Bronchial epithelial cell (primary cell): ENCODE data around the gene GLIS1. TPM values are rescaled to one million over a fixed set of nuclear protein-coding genes. Genes with fewer than 3 reads are reported as not detected.

ENCODE experiments used
- DNase-seq: peaks from one replicate; pipeline ENCODE4 v3.0.0-alpha.2; 2010; ENCODE audit warnings: low read depth
- FAIRE-seq: peaks from 2 replicates; lab custom pipeline; 2011; peaks lifted over from hg19 to GRCh38; lab: Jason Lieb, UNC
- H3K27me3 ChIP-seq: 2 replicates; pipeline ENCODE4 v1.5.1; 2011; ENCODE audit warnings: low read length; ENCODE audit not compliant: control insufficient read depth, insufficient read depth
- H3K36me3 ChIP-seq: 2 replicates; pipeline ENCODE4 v1.5.1; 2011; ENCODE audit warnings: low read length; ENCODE audit not compliant: control insufficient read depth, insufficient read depth
- H3K4me3 ChIP-seq: 2 replicates; pipeline ENCODE4 v1.5.1; 2011; ENCODE audit warnings: mild to moderate bottlenecking, low read depth, low read length, control low read depth
- total RNA-seq: library from RNA; depleted of rRNA; stranded (reverse); fragments of >200 nt; gene quantifications from 2 replicates; pipeline ENCODE4 v1.2.1, GENCODE V29; 2014
- TF ChIP-seq, protein P1 (sequence below): IDR thresholded peaks from 2 replicates; pipeline ENCODE4 v1.5.1; 2011; ENCODE audit warnings: mild to moderate bottlenecking, moderate library complexity, low read length, control low read depth, inconsistent platforms; ENCODE audit not compliant: insufficient read depth, severe bottlenecking

GLIS1 gene
- total RNA-seq, 1 donor from 2014 or later, result under 0.01 TPM

DNA sequence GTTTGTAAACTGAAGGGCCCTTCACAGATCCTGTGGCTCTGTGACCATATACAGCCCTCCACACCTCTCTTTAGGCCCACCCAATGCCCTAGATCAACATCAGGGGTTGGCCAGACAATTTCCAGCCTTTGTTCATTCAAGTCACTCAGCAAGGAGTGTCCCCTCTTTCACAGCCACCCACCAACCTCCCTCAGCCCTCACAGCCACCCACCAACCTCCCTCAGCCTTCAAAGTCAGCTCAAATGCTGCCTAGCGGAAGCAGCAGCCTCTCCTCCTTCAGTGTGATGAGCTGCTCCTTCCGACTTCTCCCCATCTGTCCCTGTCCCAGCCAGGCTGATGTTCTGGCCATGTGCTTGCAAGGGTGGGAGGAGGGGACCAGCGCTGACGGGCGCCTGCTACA, 208.4 kb downstream of the GLIS1 start:
- Histone ChIP-seq H3K36me3 (no peaks in the 10 kb centered on the region), H3K4me3 (no peak overlapping the region), H3K27me3 (peaks cover 6% of the 10 kb centered on the region)
- TF ChIP-seq, protein P1, sequence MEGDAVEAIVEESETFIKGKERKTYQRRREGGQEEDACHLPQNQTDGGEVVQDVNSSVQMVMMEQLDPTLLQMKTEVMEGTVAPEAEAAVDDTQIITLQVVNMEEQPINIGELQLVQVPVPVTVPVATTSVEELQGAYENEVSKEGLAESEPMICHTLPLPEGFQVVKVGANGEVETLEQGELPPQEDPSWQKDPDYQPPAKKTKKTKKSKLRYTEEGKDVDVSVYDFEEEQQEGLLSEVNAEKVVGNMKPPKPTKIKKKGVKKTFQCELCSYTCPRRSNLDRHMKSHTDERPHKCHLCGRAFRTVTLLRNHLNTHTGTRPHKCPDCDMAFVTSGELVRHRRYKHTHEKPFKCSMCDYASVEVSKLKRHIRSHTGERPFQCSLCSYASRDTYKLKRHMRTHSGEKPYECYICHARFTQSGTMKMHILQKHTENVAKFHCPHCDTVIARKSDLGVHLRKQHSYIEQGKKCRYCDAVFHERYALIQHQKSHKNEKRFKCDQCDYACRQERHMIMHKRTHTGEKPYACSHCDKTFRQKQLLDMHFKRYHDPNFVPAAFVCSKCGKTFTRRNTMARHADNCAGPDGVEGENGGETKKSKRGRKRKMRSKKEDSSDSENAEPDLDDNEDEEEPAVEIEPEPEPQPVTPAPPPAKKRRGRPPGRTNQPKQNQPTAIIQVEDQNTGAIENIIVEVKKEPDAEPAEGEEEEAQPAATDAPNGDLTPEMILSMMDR, result no peak
- DNase-seq, result no peak
- FAIRE-seq, result no peak

DNA sequence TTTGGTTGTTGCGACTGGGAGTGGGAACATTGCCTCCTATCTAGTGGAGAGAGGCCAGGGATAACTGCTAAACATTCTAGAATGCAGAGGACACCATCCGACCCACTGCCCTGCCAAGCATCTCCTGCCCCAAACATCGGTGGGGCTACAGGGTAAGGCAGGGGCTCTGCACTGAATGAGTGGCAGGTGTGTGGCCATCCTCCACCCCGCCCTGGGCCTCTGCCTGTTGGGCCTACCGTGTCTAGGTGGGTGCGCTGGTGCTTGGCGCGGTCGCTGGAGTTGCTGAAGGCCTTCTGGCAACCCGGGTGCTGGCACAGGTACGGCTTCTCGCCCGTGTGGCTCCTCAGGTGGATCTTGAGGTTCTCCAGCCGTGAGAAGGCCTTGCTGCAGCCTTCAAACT, 209.4 kb downstream of the GLIS1 start:
- DNase-seq (no peak), FAIRE-seq (no peak)
- Histone ChIP-seq H3K36me3 (no peaks in the 10 kb centered on the region), H3K27me3 (peaks cover 3% of the 10 kb centered on the region), H3K4me3 (no peak overlapping the region)
- TF ChIP-seq, protein P1, result no peak

DNA sequence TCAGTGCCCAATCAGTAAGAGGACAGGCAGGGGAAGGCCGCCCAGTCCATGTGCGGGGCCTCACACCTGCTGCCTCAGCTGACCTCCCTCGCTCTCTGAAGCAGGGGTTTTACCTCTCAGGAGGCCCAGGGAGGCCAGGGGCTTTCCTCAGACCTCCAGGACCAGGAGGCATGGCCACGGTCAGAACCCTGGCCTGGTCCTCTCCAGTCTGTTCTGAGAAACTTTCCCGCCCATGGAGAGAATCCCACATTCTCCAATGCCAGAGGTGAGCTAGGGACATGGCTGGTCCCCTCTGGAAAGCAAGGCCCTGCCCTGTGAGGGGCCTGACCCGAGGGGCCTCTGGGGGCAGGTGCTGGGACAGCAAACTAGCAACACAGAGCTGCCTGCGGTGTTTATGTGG, 211.6 kb downstream of the GLIS1 start:
- peaks cover 3% of the 10 kb centered on the region for H3K27me3 ChIP-seq
- TF ChIP-seq, protein P1, result no peak
- H3K4me3 ChIP-seq, result no peak overlapping the region
- no peaks in the 10 kb centered on the region for H3K36me3 ChIP-seq
- FAIRE-seq (no peak), DNase-seq (no peak)

DNA sequence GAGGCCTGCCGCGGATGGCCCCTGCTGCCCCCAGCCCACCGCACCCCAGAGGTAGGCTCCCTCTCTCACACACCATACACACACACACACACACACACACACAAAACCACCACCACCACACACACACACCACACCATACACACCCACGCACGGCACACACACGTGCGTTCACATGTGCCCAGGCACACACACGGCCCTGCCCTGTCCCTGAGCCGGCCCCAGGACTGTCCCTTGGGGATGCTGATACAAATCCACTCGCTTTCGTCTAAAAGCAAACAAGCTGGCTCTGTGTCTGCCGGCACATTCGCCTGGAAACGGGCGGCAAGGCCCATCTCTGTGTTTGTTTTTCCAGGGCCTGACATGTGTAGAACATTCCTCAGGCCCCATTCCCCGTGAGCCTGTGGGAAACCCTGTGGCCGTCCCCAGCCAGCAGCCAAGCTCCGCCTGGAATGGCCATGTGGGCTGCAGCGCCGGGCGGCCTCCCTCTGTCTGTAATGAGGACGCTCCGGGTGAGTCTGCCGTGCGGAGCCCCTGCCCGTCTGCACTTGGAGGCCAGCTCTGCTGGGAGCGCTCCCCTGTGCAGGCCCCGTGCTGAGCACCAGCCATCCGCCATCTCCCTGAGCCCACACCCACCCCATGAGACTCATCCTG, 212.4 kb downstream of the GLIS1 start:
- peaks cover 3% of the 10 kb centered on the region for H3K27me3 ChIP-seq
- TF ChIP-seq, protein P1, result no peak
- H3K4me3 ChIP-seq, result no peak overlapping the region
- DNase-seq, result no peak
- FAIRE-seq, result no peak
- no peaks in the 10 kb centered on the region for H3K36me3 ChIP-seq

DNA sequence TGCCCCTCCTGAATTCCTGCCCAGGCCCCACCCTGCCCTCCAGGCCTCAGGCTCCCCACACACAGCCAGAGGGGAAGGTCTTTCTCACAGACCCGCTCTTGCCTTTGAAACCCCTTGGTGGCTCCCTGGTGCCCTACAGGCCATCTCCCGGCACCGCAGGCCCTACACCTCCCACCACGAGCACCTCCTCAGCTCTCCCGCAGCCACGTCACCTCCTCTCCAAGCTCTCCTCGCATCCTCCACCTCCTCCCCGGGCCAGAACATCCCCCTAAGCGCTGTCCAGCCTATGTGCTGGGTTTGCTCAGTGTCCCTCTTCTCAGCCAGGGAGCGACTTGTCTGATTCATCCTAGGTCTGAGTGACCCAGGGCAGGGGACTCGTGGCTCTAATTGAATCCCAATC, 213.4 kb downstream of the GLIS1 start:
- no peak for DNase-seq
- FAIRE-seq, result no peak
- Histone ChIP-seq H3K36me3 (no peaks in the 10 kb centered on the region), H3K27me3 (no peaks in the 10 kb centered on the region), H3K4me3 (no peak overlapping the region)
- TF ChIP-seq, protein P1, result no peak
